Natural killer cell (primary cell): Measurements from ENCODE around the gene P2RY2. TPM values are rescaled to one million over a fixed set of nuclear protein-coding genes. Genes with fewer than 3 reads are reported as not detected.

Source experiments
- ATAC-seq, 3 donors: fragments of 150-1000 bp in 2 of 3; fragments of 200-7000 bp in 1 of 3; cut with Tn5 transposase; 1 replicate in 1 of 3; 2 replicates in 2 of 3; pipeline ENCODE4 v1.10.0; 2021; ENCODE audit warnings: mild to moderate bottlenecking in 2 of 3, moderate library complexity in 2 of 3
- DNase-seq, 2 donors: peaks; one replicate each; pipeline versions ENCODE4 v3.0.0 to v3.0.0-alpha.2; 2013 to 2021; ENCODE audit warnings: mixed read lengths in 1 of 2
- H3K27ac ChIP-seq: one replicate; pipeline ENCODE4 v1.5.1; 2013; ENCODE audit warnings: mild to moderate bottlenecking, low read length
- H3K27me3 ChIP-seq: one replicate; pipeline ENCODE4 v1.6.1; 2013; ENCODE audit warnings: low read length; ENCODE audit not compliant: control insufficient read depth, insufficient read depth
- H3K36me3 ChIP-seq: one replicate; pipeline ENCODE4 v1.6.1; 2013; ENCODE audit warnings: low read length; ENCODE audit not compliant: control insufficient read depth, insufficient read depth
- H3K4me1 ChIP-seq: one replicate; pipeline ENCODE4 v1.6.1; 2013; ENCODE audit warnings: low read length; ENCODE audit not compliant: control insufficient read depth, insufficient read depth
- H3K4me3 ChIP-seq: one replicate; pipeline ENCODE4 v1.5.1; 2013; ENCODE audit warnings: low read length
- H3K9me3 ChIP-seq: one replicate; pipeline ENCODE4 v1.6.1; 2013; ENCODE audit warnings: low read length; ENCODE audit not compliant: control insufficient read depth, insufficient read depth
- H3K27ac Mint-ChIP-seq, 2 donors: one replicate each; pipeline ENCODE4 v1.8.0; 2022; ENCODE audit warnings: mild to moderate bottlenecking in 2 of 2, mixed read lengths in 2 of 2, moderate library complexity in 1 of 2
- H3K27me3 Mint-ChIP-seq, 2 donors: one replicate each; pipeline ENCODE4 v1.8.0; 2022; ENCODE audit warnings: low read depth in 2 of 2, mixed read lengths in 2 of 2
- H3K36me3 Mint-ChIP-seq: one replicate; pipeline ENCODE4 v1.8.0; 2022; ENCODE audit warnings: mixed read lengths
- H3K4me1 Mint-ChIP-seq, 2 donors: one replicate each; pipeline ENCODE4 v1.8.0; 2022; ENCODE audit warnings: mixed read lengths in 2 of 2
- H3K4me3 Mint-ChIP-seq: one replicate; pipeline ENCODE4 v1.8.0; 2022; ENCODE audit warnings: mild to moderate bottlenecking, moderate library complexity, mixed read lengths
- H3K9me3 Mint-ChIP-seq, 2 donors: one replicate each; pipeline ENCODE4 v1.8.0; 2022; ENCODE audit warnings: mixed read lengths in 2 of 2
- CTCF ChIP-seq: fragments of 200-600 bp; IDR thresholded peaks from one replicate; pipeline ENCODE4 v1.8.0; 2022; ENCODE audit warnings: antibody characterized with exemption
- WGBS: methylation state at CpG from one replicate; pipeline ENCODE4 v1.1.7; 2013; ENCODE audit warnings: missing lambda C conversion rate; ENCODE audit not compliant: insufficient coverage; 5-methylcytosine and 5-hydroxymethylcytosine counted together
- intact Hi-C: fragments of 100-400 bp; cut with micrococcal nuclease; formaldehyde crosslinking; loops from one replicate; pipeline ENCODE4 v1.14.2; 2022
- total RNA-seq, 4 donors: library from RNA; stranded (reverse); fragments of 120-200 nt in 1 of 4; gene quantifications; one replicate each; pipeline versions ENCODE4 v1.2.3 to v1.2.4, GENCODE V29; 2013 to 2022

P2RY2 gene
- total RNA-seq, 3 donors from 2014 or later (not counting 1 experiment from before 2014, with no cell fraction given), result 0.27 to 1.0 (median 0.90) TPM

- Mint-ChIP-seq H3K27me3 (peaks cover 0 to 3% of the 10 kb centered on the region in 2 donors), H3K4me1 (peaks cover 0 to 6% of the 10 kb centered on the region in 2 donors), H3K4me3 (no peak overlapping the region), H3K27ac (no peak overlapping the region), H3K9me3 (no peaks in the 10 kb centered on the region), H3K36me3 (no peaks in the 10 kb centered on the region)
- Histone ChIP-seq H3K4me1 (peaks cover 6% of the 10 kb centered on the region), H3K36me3 (no peaks in the 10 kb centered on the region), H3K9me3 (no peaks in the 10 kb centered on the region), H3K4me3 (no peak overlapping the region), H3K27me3 (no peaks in the 10 kb centered on the region), H3K27ac (no peak overlapping the region)
- 76% methylated on average over 10 of the region's 10 CpGs for WGBS
- ATAC-seq, result no peak
- intact Hi-C loops, result no loop called here
- no peak for TF ChIP-seq CTCF
- no peak for DNase-seq
These were observed 19.6 kb downstream of the P2RY2 start for GRCh38 chr11:73237471-73238290.

- Histone ChIP-seq H3K9me3 (no peaks in the 10 kb centered on the region), H3K4me3 (no peak overlapping the region), H3K27ac (no peak overlapping the region), H3K4me1 (peaks cover 8% of the 10 kb centered on the region), H3K27me3 (no peaks in the 10 kb centered on the region), H3K36me3 (no peaks in the 10 kb centered on the region)
- no peak overlapping the region for H3K27ac Mint-ChIP-seq
- H3K27me3 Mint-ChIP-seq, result peaks cover 0 to 3% of the 10 kb centered on the region in 2 donors
- H3K4me3 Mint-ChIP-seq, result no peak overlapping the region
- 86% methylated on average over 6 of the region's 6 CpGs for WGBS
- H3K9me3 Mint-ChIP-seq, result no peaks in the 10 kb centered on the region
- no peak for ATAC-seq
- H3K36me3 Mint-ChIP-seq, result no peaks in the 10 kb centered on the region
- no peak for TF ChIP-seq CTCF
- intact Hi-C loops, result no loop called here
- peaks cover 0 to 6% of the 10 kb centered on the region in 2 donors for H3K4me1 Mint-ChIP-seq
- no peak for DNase-seq
These were observed 21.0 kb downstream of the P2RY2 start for GRCh38 chr11:73239111-73239521.

GRCh38 chr11:73239571-73240189, 21.6 kb downstream of the P2RY2 start:
- no peak overlapping the region for H3K4me3 ChIP-seq
- Mint-ChIP-seq H3K4me1 (peaks cover 0 to 6% of the 10 kb centered on the region in 2 donors), H3K27ac (no peak overlapping the region), H3K4me3 (no peak overlapping the region), H3K27me3 (peaks cover 0 to 3% of the 10 kb centered on the region in 2 donors), H3K9me3 (no peaks in the 10 kb centered on the region), H3K36me3 (no peaks in the 10 kb centered on the region)
- H3K9me3 ChIP-seq, result no peaks in the 10 kb centered on the region
- no peak for DNase-seq
- H3K27me3 ChIP-seq, result no peaks in the 10 kb centered on the region
- H3K27ac ChIP-seq, result no peak overlapping the region
- intact Hi-C loops, result no loop called here
- no peak for ATAC-seq
- TF ChIP-seq CTCF, result no peak
- peaks cover 8% of the 10 kb centered on the region for H3K4me1 ChIP-seq
- WGBS, result 90% methylated on average over 7 of the region's 7 CpGs
- no peaks in the 10 kb centered on the region for H3K36me3 ChIP-seq
